GM18951 (cell line): Measurements from ENCODE around the gene GPR132.

ENCODE experiments used
- POLR2A ChIP-seq: IDR thresholded peaks from 4 replicates; pipeline ENCODE4 v1.6.1; 2011; ENCODE audit warnings: mild to moderate bottlenecking; ENCODE audit not compliant: insufficient read length, insufficient read depth; ENCODE audit errors: extremely low read depth
- in situ Hi-C: fragments of 300-500 bp; cut with MboI; formaldehyde crosslinking; loops from one replicate; pipeline ENCODE4 v1.12.0; 2022; ENCODE audit warnings: low sequenced_read_pairs, mixed read lengths, inconsistent platforms; ENCODE audit not compliant: unreplicated experiment

Gene GPR132

GRCh38 chr14:105095236-105095805 is 30.1 kb upstream of the GPR132 start:
- in situ Hi-C loops, result loop anchor here (10.0 kb wide), 2 partner anchors 69 to 249 kb away; partner anchors contain the start of gene JAG2
- TF ChIP-seq POLR2A, result no peak

- in situ Hi-C loops, result loop anchor here (10.0 kb wide), 2 partner anchors 70 to 250 kb away; partner anchors contain the start of gene JAG2
- TF ChIP-seq POLR2A, result no peak
Measured at GRCh38 chr14:105094193-105094907, 29.1 kb upstream of the GPR132 start.

DNA sequence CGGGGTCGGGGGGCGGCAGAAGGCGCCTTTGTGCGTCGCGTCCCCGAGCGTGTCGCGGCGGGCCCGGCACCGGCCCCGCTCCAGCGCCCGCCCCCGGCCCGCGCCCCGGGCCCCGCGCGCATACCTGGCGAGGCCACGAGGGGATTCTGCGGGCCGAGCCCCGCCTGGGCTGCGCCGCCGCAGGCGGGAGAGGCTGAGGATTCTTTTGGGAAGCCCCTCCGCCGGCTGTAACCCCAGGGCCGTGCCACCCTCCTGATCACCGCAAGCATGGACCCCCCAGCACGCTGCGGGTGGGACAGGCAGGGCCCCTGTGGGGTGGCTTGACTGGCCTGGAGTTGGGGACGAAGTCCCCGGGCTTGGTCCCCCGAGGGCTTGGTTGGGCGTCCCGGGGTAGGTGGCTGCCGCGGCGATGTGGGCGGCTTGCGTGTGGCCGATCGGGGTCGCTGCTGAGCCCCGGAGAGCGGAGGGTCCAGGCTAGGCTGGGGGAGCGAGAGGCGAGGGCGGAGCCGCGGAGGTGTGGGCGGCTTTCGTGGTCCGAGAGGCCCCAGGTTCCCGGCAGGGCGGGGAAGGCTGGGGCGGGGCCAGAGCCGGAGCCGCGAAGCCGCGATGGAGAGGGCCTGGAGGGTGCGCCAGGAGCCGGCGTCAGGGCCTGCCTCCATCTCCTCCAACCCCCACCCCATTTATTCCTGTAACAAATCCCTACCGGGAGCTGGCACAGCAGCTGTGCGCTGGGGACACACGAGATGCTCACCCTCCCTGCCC is 28.4 kb upstream of the GPR132 start:
- peak; percentile 27 for TF ChIP-seq POLR2A
- in situ Hi-C loops, result loop anchor here (10.0 kb wide), 2 partner anchors 71 to 251 kb away; partner anchors contain the start of gene JAG2

- peak; percentile 41 for TF ChIP-seq POLR2A
- in situ Hi-C loops, result loop anchor here (10.0 kb wide), 2 partner anchors 72 to 252 kb away; partner anchors contain the start of gene JAG2
Measured at GRCh38 chr14:105093038-105093430, 27.8 kb upstream of the GPR132 start.

DNA sequence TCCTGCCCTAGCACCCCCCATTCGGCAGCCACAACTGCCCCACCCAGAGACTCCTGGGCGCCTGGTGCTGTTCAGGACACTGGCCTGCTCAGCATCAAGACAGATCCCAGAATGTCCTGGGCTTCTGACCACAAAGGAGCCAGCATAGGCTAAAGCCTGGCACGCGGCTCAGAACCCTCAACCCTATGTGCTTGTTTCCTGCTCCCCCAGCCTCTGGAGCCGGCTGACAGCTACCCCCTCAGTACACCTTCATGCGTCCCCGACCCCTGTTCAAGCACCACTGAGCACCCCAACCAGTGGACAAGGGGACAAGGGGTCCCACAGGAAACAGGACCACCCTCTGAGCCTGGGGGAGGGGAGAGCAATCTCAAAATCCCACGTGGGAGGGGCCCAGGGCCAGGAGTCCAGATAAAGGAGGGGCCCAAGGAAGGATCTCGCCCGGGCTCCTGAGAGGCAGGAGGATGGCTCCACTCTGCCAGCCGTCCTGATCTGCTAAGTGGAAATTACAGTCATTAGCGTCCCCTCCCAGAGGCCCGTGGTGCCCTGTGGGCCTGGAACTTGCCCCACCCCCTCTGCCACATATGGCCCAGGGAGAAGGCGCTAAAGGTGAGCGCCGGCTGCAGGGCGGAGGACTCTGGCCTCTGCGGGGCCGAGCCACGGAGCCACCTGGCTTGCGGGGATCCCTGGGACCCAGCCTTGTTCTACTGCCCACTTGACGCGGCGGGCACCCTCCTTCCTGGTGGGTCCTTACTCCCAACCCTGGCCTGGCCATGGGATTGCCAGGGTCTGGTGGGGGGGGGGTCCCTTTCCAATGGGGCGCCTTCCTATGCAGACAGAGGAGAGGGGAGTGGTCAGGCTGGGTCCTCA is 27.2 kb upstream of the GPR132 start:
- TF ChIP-seq POLR2A, result no peak
- in situ Hi-C loops, result loop anchor here (10.0 kb wide), 2 partner anchors 72 to 252 kb away; partner anchors contain the start of gene JAG2

DNA sequence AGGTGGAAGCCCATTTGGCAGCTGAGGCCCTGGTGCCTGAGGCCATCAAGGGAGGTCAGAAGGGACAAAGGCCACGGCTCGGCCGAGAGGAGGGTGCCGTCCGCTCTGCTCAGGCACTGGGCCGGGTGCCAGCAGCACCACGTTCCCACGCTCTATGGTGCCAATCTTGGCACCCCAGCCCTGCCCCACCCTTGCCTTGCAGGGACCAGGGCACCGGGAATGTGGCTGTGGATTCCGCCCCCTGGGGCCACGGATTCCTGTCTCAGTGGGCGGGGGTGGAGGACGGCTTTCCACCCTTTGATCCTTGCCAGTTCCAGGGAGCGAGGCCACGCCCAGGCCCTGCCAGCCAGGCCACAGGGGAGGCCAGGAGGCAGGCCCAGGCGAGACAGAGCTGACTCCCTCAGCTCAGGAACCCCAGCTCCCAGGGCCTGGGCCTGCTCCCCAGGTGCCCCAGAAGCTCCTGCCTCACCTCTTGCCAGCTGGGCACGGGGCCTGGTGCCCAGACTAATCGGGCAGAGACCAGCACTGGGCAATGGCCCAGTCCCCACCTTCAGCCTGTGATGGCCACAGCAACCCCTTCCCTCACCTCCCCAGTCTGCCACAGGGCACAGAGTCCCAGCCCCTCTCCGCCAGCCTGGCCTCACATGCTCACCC is 26.4 kb upstream of the GPR132 start:
- in situ Hi-C loops, result loop anchor here (10.0 kb wide), 2 partner anchors 73 to 253 kb away; partner anchors contain the start of gene JAG2

DNA sequence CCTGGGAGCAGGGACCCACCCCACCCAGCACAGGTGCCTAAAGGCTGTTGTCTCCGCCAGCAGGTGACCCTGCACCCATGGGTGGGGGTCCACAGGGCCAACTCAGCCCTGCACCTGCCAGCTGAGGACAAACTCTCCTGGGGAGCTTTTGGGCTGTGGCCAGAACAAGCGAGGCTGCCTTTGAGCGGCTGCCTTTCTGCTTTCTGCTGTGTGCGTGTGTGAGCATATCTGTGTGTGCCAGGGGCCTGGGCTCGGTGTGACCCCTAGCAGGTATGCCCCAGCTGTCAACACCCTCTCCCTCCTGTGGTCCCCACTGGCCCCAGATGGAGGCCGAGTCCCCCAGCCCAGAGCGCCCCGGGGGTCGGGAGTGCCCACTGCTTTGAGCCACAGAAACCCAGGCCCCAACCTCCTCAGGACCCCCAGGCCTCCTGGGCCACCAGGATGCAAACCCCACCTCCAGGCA is 25.9 kb upstream of the GPR132 start:
- in situ Hi-C loops, result loop anchor here (10.0 kb wide), 2 partner anchors 74 to 254 kb away; partner anchors contain the start of gene JAG2
- no peak for TF ChIP-seq POLR2A

More for the DNA sequence above, 26.4 kb upstream of the GPR132 start:
- no peak for TF ChIP-seq POLR2A

DNA sequence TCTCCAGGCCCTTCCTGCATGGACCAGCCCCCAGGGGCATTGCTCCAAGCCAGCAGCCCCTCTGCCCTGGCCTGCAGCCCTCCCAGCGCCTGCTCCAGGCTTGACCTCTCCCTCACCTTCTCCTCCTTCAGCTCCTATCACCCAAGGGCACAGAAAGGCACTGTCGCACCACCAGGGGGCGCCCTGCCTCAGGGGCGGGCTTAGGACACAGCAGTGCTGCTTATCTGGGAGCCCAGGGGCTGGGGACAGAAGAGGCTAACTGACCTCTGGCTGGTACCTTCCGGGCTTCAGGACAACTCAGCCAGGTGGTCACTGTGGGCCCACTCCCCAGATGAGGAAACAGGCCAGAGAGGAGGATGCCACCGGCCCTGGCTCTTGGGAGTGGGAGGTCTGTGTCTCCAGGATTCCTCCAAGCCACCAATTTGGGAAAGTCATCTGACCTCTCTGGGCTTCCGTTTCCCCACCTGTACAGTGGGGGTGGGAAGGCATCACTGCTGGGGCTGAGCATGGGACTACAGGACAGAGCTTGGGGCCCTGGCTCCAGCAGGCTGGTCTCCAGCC is 25.3 kb upstream of the GPR132 start:
- in situ Hi-C loops, result loop anchor here (10.0 kb wide), 2 partner anchors 74 to 254 kb away; partner anchors contain the start of gene JAG2
- no peak for TF ChIP-seq POLR2A

DNA sequence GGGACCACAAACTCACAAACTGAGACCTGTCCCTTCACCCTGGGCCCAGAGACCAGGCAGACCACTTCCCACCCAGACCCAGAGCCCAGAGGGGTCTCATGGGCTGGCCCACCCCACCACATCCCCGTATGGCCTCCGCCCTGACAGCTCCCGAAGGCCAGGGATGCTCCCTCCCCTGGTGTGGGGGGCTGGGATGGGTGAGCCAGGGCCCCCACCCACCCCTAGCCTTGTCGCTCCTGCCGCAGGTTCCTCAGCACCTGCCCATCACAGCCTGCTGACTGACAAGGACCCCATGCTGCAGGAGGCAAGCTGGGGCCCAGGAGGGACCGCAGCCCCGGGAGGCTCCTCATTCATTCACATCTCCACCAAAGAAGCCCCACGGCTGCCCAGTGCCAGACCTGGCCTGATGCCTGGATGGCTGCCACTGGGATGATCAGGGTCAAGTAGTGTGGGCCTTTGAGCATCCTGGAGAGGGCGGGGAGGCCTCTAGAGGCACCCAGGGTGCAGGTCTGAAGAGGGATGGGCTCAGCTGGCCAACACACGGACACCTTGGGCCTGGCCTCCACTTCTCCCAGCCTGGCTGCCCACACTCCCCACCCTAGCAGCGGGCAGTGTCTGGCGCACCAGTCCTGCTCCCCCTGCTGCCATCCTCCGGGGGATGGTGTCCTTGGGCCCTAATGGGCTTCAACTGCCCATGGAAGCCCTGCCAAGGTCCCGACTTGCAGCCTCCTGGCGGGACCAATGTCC is 24.7 kb upstream of the GPR132 start:
- no peak for TF ChIP-seq POLR2A
- in situ Hi-C loops, result loop anchor here (10.0 kb wide), 2 partner anchors 75 to 255 kb away; partner anchors contain the start of gene JAG2

GRCh38 chr14:105088812-105089745 is 23.8 kb upstream of the GPR132 start:
- no peak for TF ChIP-seq POLR2A
- in situ Hi-C loops, result no loop called here
